Medulla oblongata (tissue), 1 donor: ENCODE measurements around the gene APH1B.

Source experiments
- DNase-seq: peaks from one replicate; pipeline ENCODE4 v3.0.0-alpha.2; 2015; ENCODE audit errors: extremely low spot score

Gene APH1B

GRCh38 chr15:63353261-63353660 is 75.9 kb downstream of the APH1B start:
- no peak for DNase-seq

GRCh38 chr15:63353887-63354286 is 76.5 kb downstream of the APH1B start:
- no peak for DNase-seq

- DNase-seq: no peak
These were observed 77.6 kb downstream of the APH1B start for GRCh38 chr15:63354821-63355650.

DNA sequence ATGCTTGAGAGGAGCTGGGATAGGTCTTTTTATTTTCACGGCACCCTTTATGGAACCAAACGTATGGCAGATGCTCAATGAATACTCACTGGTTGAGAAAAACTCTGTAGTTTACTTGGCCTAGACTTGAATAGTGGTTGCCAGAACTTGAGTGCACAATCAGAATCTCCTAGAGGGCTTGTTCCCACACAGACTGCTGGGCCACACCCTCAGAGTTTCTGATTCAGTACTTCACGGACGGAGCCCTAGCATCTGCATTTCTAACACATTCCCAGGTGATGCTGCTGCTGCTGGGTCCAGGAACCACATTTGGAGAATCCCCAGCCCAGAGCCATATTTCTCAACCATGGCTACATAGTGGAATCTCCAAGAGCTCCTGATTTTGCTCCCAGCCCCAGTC is 79.7 kb downstream of the APH1B start:
- no peak for DNase-seq

- DNase-seq: no peak
These were observed 80.3 kb downstream of the APH1B start for GRCh38 chr15:63357731-63358130.

GRCh38 chr15:63358241-63359029 is 81.0 kb downstream of the APH1B start:
- DNase-seq: no peak
